Measurements from ENCODE around the gene ZDHHC14.

ZDHHC14 gene

DNA sequence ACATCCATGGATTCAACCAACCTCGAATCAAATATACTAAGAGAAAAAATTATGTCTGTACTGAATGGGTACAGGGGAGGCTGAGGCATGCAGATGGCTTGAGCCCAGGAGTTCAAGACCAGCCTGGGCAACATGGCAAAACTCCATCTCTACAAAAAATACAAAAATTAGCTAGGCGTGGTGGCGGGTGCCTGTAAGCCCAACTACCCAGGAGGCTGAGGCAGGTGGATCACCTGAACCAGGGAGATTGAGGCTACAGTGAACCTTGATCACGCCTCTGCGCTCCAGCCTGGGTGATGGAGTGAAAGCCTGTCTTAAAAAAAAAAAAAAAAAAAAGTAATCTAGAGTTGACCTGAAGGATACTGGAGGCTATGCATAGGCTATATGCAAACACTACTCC, 223.0 kb downstream of the ZDHHC14 start (continued):
- TF ChIP-seq CREB5 (CRISPR knock-in tag; IDR thresholded peaks at IDR 0.05; ENCODE audit: low read depth) (no peak), PATZ1 (CRISPR knock-in tag; IDR thresholded peaks at IDR 0.05; ENCODE audit: borderline replicate concordance) (no peak), GLIS3 (CRISPR knock-in tag; IDR thresholded peaks at IDR 0.05) (no peak), TOX (CRISPR knock-in tag; IDR thresholded peaks at IDR 0.05; ENCODE audit: borderline replicate concordance) (no peak), ZNF565 (CRISPR knock-in tag; conservative IDR thresholded peaks at IDR 0.05; ENCODE audit: low read depth) (no peak), ZFP30 (CRISPR knock-in tag; IDR thresholded peaks at IDR 0.05) (no peak), ZC3H10 (CRISPR knock-in tag; IDR thresholded peaks at IDR 0.05) (no peak), ESRRG (CRISPR knock-in tag; IDR thresholded peaks at IDR 0.05) (no peak), OSR1 (CRISPR knock-in tag; IDR thresholded peaks at IDR 0.05) (no peak), PPARA (CRISPR knock-in tag; IDR thresholded peaks at IDR 0.05; ENCODE audit: borderline replicate concordance) (no peak), POU6F1 (CRISPR knock-in tag; IDR thresholded peaks at IDR 0.05; ENCODE audit: borderline replicate concordance, low read depth) (no peak), ISL1 (CRISPR knock-in tag; IDR thresholded peaks at IDR 0.05) (no peak)

DNA sequence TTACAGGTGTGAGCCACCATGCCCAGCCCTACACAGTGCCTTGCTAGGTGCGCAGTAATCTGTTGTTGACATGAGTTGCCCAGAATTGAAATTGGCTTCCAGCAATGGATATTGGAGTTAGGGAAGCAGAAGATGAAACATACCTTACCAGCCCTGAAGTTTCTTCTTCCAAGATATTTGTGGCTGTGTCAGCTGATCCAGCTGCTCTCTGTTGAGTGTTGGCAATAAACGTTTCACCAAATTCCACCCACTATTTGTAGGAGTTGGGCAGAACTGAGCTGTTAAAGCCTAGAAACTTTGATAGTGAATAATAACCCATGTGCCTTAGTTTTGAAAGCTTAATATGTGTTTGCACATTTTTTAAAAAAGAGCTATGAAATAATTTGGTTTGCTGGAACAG, 223.8 kb downstream of the ZDHHC14 start:
- ATAC-seq: no peak
- no peak for TF ChIP-seq ZNF70 (CRISPR knock-in tag; IDR thresholded peaks at IDR 0.05)
- TF ChIP-seq, protein P1, sequence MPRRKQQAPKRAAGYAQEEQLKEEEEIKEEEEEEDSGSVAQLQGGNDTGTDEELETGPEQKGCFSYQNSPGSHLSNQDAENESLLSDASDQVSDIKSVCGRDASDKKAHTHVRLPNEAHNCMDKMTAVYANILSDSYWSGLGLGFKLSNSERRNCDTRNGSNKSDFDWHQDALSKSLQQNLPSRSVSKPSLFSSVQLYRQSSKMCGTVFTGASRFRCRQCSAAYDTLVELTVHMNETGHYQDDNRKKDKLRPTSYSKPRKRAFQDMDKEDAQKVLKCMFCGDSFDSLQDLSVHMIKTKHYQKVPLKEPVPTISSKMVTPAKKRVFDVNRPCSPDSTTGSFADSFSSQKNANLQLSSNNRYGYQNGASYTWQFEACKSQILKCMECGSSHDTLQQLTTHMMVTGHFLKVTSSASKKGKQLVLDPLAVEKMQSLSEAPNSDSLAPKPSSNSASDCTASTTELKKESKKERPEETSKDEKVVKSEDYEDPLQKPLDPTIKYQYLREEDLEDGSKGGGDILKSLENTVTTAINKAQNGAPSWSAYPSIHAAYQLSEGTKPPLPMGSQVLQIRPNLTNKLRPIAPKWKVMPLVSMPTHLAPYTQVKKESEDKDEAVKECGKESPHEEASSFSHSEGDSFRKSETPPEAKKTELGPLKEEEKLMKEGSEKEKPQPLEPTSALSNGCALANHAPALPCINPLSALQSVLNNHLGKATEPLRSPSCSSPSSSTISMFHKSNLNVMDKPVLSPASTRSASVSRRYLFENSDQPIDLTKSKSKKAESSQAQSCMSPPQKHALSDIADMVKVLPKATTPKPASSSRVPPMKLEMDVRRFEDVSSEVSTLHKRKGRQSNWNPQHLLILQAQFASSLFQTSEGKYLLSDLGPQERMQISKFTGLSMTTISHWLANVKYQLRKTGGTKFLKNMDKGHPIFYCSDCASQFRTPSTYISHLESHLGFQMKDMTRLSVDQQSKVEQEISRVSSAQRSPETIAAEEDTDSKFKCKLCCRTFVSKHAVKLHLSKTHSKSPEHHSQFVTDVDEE (CRISPR knock-in tag; IDR thresholded peaks at IDR 0.05): no peak
- TF ChIP-seq CREB5 (CRISPR knock-in tag; IDR thresholded peaks at IDR 0.05; ENCODE audit: low read depth): no peak

- ATAC-seq: no peak
- TF ChIP-seq, protein P1 (CRISPR knock-in tag; IDR thresholded peaks at IDR 0.05): no peak
- no peak for TF ChIP-seq ZC3H10 (CRISPR knock-in tag; IDR thresholded peaks at IDR 0.05)
- no peak for TF ChIP-seq CREB5 (CRISPR knock-in tag; IDR thresholded peaks at IDR 0.05; ENCODE audit: low read depth)
- TF ChIP-seq CSRNP3 (CRISPR knock-in tag; IDR thresholded peaks at IDR 0.05): no peak
- TF ChIP-seq TCF4 (CRISPR knock-in tag; IDR thresholded peaks at IDR 0.05; ENCODE audit: borderline replicate concordance): no peak
- no peak for TF ChIP-seq ZNF70 (CRISPR knock-in tag; IDR thresholded peaks at IDR 0.05)
- no peak for TF ChIP-seq OSR1 (CRISPR knock-in tag; IDR thresholded peaks at IDR 0.05)
- no peak for TF ChIP-seq ISL1 (CRISPR knock-in tag; IDR thresholded peaks at IDR 0.05)
- no peak for TF ChIP-seq RARB (CRISPR knock-in tag; IDR thresholded peaks at IDR 0.05)
- TF ChIP-seq CSDC2 (CRISPR knock-in tag; IDR thresholded peaks at IDR 0.05): no peak
- no peak for TF ChIP-seq SNAI2 (CRISPR knock-in tag; IDR thresholded peaks at IDR 0.05)
- TF ChIP-seq POU6F1 (CRISPR knock-in tag; IDR thresholded peaks at IDR 0.05; ENCODE audit: borderline replicate concordance, low read depth): no peak
These were observed 224.5 kb downstream of the ZDHHC14 start for GRCh38 chr6:157605484-157605883.

Data from SK-N-SH treated with all-trans-retinoic acid at 6 μM for 48 hours (cell line).